PC-9 (cell line): ENCODE data around the gene FILIP1. TPM values are rescaled to one million over a fixed set of nuclear protein-coding genes. Genes with fewer than 3 reads are reported as not detected.

Source experiments
- BruUV-seq: library from RNA; stranded (reverse); fragments of 400-500 nt; replicated peaks from 2 replicates; lab custom pipeline; 2021; lab: Mats Ljungman, UMichigan
- CTCF ChIA-PET: fragments of 300-600 bp; sonication (Branson Sonifier 250); formaldehyde crosslinking; loops from one replicate; lab custom pipeline; 2022; ENCODE audit warnings: antibody characterized with exemption; lab: Charles Lee
- POLR2A ChIA-PET: fragments of 300-600 bp; sonication (Branson Sonifier 250); formaldehyde crosslinking; loops from one replicate; lab custom pipeline; 2022; ENCODE audit warnings: antibody characterized with exemption; ENCODE audit not compliant: unreplicated experiment; lab: Charles Lee
- DNase-seq, 2 experiments: peaks; one replicate each; pipeline versions ENCODE4 v3.0.0 to v3.0.0-alpha.2; 2015 to 2022; ENCODE audit warnings: mixed read lengths in 1 of 2
- H2AFZ ChIP-seq: fragments of 200-600 bp; sonication (generic); 2 replicates; pipeline ENCODE4 v1.8.1; 2017; ENCODE audit warnings: antibody characterized with exemption
- H3F3A ChIP-seq: fragments of 200-600 bp; sonication (generic); 2 replicates; pipeline ENCODE4 v1.8.1; 2017; ENCODE audit warnings: antibody characterized with exemption, mild to moderate bottlenecking, low read depth; ENCODE audit not compliant: insufficient read depth
- H3K27ac ChIP-seq: fragments of 200-600 bp; sonication (generic); 2 replicates; pipeline ENCODE4 v1.6.1; 2016; ENCODE audit warnings: mixed run types
- H3K27me3 ChIP-seq: fragments of 200-600 bp; sonication (generic); 2 replicates; pipeline ENCODE4 v1.6.1; 2016; ENCODE audit warnings: low read depth, mixed run types; ENCODE audit not compliant: insufficient read depth
- H3K36me3 ChIP-seq: fragments of 200-600 bp; sonication (generic); 2 replicates; pipeline ENCODE4 v1.6.1; 2016; ENCODE audit warnings: low read depth, mixed run types
- H3K4me1 ChIP-seq: fragments of 200-600 bp; sonication (generic); replicated peaks from 2 replicates; pipeline ENCODE4 v1.6.1; 2016; ENCODE audit warnings: mixed run types; ENCODE audit not compliant: insufficient read depth
- H3K4me2 ChIP-seq: fragments of 200-600 bp; sonication (generic); 2 replicates; pipeline ENCODE4 v1.6.1; 2017; ENCODE audit warnings: mixed run types
- H3K4me3 ChIP-seq: fragments of 200-600 bp; sonication (generic); 2 replicates; pipeline ENCODE4 v1.6.1; 2016; ENCODE audit warnings: mixed run types
- H3K79me2 ChIP-seq: fragments of 200-600 bp; sonication (generic); 2 replicates; pipeline ENCODE4 v1.6.1; 2017; ENCODE audit warnings: low read depth, mixed run types
- H3K9me2 ChIP-seq: fragments of 200-600 bp; sonication (generic); 2 replicates; pipeline ENCODE4 v1.8.1; 2017; ENCODE audit warnings: mild to moderate bottlenecking; ENCODE audit not compliant: insufficient read depth
- H3K9me3 ChIP-seq: fragments of 200-600 bp; sonication (generic); 2 replicates; pipeline ENCODE4 v1.8.1; 2016; ENCODE audit warnings: low read depth; ENCODE audit not compliant: insufficient read depth
- H4K20me1 ChIP-seq: fragments of 200-600 bp; sonication (generic); 2 replicates; pipeline ENCODE4 v1.8.1; 2017; ENCODE audit not compliant: insufficient read depth
- EZH2 ChIP-seq: fragments of 200-600 bp; sonication (generic); IDR thresholded peaks from 2 replicates; pipeline ENCODE4 v1.8.0; 2017; ENCODE audit warnings: antibody characterized with exemption, low read depth
- intact Hi-C: fragments of 100-400 bp; cut with micrococcal nuclease; formaldehyde crosslinking; loops from one replicate; pipeline ENCODE4 v1.10.0; 2022; ENCODE audit not compliant: unreplicated experiment
- total RNA-seq: library from RNA; stranded (reverse); gene quantifications from 2 replicates; pipeline ENCODE4 v1.2.3, GENCODE V29; 2021
- TF ChIP-seq, protein P1 (sequence below): fragments of 200-600 bp; sonication (generic); conservative IDR thresholded peaks from 2 replicates; pipeline ENCODE4 v1.6.1; 2017; ENCODE audit warnings: mixed run types, antibody characterized with exemption, mild to moderate bottlenecking, moderate library complexity

FILIP1 gene
- total RNA-seq, 1 experiment from 2014 or later: 0.15 TPM

DNA sequence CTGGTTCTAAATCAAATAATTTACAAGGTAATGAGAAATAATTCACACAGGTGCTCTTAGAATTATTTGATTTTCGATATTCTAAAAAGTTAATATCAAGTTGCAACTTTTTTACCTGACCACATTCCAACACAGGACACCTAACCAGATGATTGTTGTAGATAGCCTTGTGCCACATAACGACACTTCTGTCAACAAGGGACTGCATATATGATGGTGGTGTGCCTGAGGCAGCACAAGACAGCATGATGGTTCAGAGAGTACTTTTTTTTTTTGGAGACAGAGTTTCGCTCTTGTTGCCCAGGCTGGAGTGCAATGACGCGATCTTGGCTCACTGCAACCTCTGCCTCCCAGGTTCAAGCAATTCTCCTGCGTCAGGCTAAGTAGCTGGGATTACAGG, 142.8 kb downstream of the FILIP1 start:
- Histone ChIP-seq H3K4me3 (no peak overlapping the region), H3F3A (no peaks in the 10 kb centered on the region), H2AFZ (no peak overlapping the region), H3K4me2 (no peak overlapping the region), H4K20me1 (no peaks in the 10 kb centered on the region), H3K9me3 (no peaks in the 10 kb centered on the region), H3K9me2 (no peaks in the 10 kb centered on the region), H3K27ac (no peak overlapping the region), H3K79me2 (no peaks in the 10 kb centered on the region), H3K36me3 (no peaks in the 10 kb centered on the region), H3K27me3 (no peaks in the 10 kb centered on the region), H3K4me1 (no peaks in the 10 kb centered on the region)
- CTCF ChIA-PET: no interaction called here
- no TSS peak for BruUV-seq
- DNase-seq: no peak
- intact Hi-C loops: no loop called here
- POLR2A ChIA-PET: no interaction called here
- TF ChIP-seq, protein P1, sequence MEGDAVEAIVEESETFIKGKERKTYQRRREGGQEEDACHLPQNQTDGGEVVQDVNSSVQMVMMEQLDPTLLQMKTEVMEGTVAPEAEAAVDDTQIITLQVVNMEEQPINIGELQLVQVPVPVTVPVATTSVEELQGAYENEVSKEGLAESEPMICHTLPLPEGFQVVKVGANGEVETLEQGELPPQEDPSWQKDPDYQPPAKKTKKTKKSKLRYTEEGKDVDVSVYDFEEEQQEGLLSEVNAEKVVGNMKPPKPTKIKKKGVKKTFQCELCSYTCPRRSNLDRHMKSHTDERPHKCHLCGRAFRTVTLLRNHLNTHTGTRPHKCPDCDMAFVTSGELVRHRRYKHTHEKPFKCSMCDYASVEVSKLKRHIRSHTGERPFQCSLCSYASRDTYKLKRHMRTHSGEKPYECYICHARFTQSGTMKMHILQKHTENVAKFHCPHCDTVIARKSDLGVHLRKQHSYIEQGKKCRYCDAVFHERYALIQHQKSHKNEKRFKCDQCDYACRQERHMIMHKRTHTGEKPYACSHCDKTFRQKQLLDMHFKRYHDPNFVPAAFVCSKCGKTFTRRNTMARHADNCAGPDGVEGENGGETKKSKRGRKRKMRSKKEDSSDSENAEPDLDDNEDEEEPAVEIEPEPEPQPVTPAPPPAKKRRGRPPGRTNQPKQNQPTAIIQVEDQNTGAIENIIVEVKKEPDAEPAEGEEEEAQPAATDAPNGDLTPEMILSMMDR: no peak
- TF ChIP-seq EZH2: no peak

DNA sequence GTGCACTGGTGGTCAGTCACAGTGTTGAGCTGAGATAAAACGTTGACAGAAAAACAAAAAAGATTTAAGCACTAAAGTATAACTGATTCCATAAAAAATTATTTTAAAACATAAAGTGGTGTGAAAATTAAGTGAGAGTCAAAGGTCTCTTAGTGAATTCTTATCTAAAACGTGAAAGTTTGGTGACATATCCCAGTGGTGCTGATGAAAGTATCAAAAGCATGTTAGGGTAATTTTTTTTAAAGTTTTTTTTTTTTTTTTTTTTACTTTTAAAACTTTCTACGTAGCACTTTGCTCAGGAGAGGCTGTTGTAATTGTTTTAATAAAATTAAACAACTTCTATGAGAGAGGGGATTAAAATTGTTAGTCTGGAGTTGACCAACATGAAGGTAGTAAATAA, 143.4 kb downstream of the FILIP1 start:
- Histone ChIP-seq H3K4me2 (no peak overlapping the region), H3K79me2 (no peaks in the 10 kb centered on the region), H3K9me3 (no peaks in the 10 kb centered on the region), H3K4me3 (no peak overlapping the region), H3K36me3 (no peaks in the 10 kb centered on the region), H2AFZ (no peak overlapping the region), H4K20me1 (no peaks in the 10 kb centered on the region), H3F3A (no peaks in the 10 kb centered on the region), H3K27ac (no peak overlapping the region), H3K9me2 (no peaks in the 10 kb centered on the region), H3K27me3 (no peaks in the 10 kb centered on the region), H3K4me1 (no peaks in the 10 kb centered on the region)
- TF ChIP-seq EZH2: no peak
- TF ChIP-seq, protein P1: no peak
- CTCF ChIA-PET: no interaction called here
- POLR2A ChIA-PET: no interaction called here
- BruUV-seq: no TSS peak
- intact Hi-C loops: no loop called here
- no peak for DNase-seq

DNA sequence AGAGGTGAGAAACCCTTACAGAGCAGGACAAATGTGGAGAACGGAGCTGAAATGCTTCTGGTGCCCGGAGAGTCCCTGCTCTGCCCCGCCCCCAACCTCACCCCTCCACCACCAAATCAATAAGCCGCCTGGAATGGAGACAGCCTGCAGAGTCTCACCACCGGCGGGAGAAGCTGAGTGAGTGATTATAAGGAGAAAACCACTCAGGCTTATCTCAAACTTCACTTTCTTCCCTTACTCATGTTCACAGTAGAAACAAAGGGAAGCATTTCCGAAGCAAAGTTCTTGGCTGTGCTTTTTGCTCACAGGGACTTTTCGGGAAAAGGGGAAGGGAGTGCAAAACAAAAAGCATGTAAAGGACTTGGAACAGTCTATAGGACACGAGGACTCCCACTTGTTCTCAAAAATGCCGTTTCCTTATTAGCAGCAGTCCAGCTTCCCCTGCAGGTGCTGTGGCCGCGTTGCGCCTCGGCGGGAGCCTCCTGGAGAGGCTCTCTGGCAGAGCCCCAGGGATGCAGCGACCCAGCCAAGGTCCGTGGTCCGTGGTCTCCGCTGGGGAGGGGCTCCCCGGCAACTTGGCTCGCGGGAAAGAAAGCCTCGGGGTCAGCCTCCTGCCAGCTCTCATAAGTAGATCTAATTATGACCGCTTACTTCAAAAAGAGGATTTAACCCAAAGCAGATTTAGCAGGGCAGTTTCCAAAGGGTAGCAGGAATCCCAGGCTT, 144.2 kb downstream of the FILIP1 start:
- no peak overlapping the region for H3K4me2 ChIP-seq
- no peak for DNase-seq
- TF ChIP-seq, protein P1: no peak
- no peak for TF ChIP-seq EZH2
- H3K4me3 ChIP-seq: no peak overlapping the region
- ChIA-PET CTCF (no interaction called here), POLR2A (no interaction called here)
- BruUV-seq: no TSS peak
- H3K9me3 ChIP-seq: no peaks in the 10 kb centered on the region
- no peaks in the 10 kb centered on the region for H3K9me2 ChIP-seq
- H3K27ac ChIP-seq: no peak overlapping the region
- H3K27me3 ChIP-seq: no peaks in the 10 kb centered on the region
- intact Hi-C loops: no loop called here
- no peaks in the 10 kb centered on the region for H3K36me3 ChIP-seq
- no peaks in the 10 kb centered on the region for H3F3A ChIP-seq
- no peak overlapping the region for H2AFZ ChIP-seq
- no peaks in the 10 kb centered on the region for H3K79me2 ChIP-seq
- H4K20me1 ChIP-seq: no peaks in the 10 kb centered on the region
- no peaks in the 10 kb centered on the region for H3K4me1 ChIP-seq
